HFF-Myc (cell line): Measurements from ENCODE around the gene TNFSF9.
A peak's percentile ranks its signal among the peaks of the same experiment; 100 is the strongest.
"Not testable (repeated sequence)": the region's sequence is repeated elsewhere in the genome, so short reads cannot be mapped to it uniquely, and the experiment has no call there.

Source experiments
- DNase-seq: peaks from one replicate; pipeline ENCODE4 v3.0.0-alpha.2; 2011; ENCODE audit warnings: low read depth; ENCODE audit errors: extremely low read depth
- H3K4me3 ChIP-seq: replicated peaks from 2 replicates; pipeline ENCODE4 v1.5.1; 2011; ENCODE audit warnings: low read depth, mild to moderate bottlenecking, control low read depth, low read length
- TF ChIP-seq, protein P1 (sequence below): IDR thresholded peaks from 2 replicates; pipeline ENCODE4 v1.5.1; 2012; ENCODE audit warnings: mild to moderate bottlenecking, low read depth, low read length, control low read depth; ENCODE audit errors: missing control alignments

TNFSF9 gene

DNA sequence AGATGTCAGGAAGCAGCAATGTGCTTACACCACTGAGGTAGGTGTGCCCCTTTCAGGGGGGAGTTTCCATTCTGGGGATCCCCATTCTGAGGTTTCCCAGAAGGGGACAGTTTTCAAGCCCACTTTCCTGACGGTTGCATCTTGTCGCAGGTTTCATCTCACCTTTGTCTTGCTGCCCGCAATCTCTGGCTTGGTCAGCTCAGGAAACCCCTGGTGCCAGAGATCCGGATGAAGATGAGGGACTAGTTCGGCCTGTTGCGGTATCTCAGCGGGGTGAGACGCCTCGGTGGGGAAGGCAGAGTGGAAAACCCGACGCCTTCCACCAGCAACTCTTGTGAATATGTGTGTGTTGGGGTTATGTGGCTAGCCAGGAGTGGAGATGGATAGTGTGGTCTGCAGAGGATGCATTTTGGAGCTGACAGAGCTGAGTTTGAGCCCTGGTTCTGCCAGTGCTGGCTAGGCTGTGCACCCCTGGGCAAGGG is 13.1 kb downstream of the TNFSF9 start:
- no peak overlapping the region for H3K4me3 ChIP-seq
- DNase-seq, result no peak
- TF ChIP-seq, protein P1, sequence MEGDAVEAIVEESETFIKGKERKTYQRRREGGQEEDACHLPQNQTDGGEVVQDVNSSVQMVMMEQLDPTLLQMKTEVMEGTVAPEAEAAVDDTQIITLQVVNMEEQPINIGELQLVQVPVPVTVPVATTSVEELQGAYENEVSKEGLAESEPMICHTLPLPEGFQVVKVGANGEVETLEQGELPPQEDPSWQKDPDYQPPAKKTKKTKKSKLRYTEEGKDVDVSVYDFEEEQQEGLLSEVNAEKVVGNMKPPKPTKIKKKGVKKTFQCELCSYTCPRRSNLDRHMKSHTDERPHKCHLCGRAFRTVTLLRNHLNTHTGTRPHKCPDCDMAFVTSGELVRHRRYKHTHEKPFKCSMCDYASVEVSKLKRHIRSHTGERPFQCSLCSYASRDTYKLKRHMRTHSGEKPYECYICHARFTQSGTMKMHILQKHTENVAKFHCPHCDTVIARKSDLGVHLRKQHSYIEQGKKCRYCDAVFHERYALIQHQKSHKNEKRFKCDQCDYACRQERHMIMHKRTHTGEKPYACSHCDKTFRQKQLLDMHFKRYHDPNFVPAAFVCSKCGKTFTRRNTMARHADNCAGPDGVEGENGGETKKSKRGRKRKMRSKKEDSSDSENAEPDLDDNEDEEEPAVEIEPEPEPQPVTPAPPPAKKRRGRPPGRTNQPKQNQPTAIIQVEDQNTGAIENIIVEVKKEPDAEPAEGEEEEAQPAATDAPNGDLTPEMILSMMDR, result no peak

DNA sequence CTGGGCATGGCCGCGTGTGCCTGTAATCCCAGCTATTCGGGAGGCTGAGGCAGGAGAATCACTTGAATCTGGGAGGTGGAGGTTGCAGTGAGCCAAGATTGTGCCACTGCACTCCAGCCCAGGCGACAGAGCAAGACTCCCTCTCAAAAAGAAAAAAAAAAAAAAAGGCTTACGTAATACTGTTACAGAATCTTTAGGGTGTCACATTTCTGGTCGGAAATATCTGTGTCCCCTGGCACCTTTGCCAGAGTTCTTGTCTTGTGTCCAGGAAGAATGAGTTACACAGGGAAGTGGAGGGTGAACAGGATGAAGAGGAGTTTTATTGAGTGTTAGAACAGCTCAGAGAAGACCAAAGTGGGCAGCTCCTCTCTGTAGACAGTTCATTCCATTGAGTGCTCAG is 19.9 kb downstream of the TNFSF9 start:
- H3K4me3 ChIP-seq, DNase-seq: not testable (repeated sequence)

DNA sequence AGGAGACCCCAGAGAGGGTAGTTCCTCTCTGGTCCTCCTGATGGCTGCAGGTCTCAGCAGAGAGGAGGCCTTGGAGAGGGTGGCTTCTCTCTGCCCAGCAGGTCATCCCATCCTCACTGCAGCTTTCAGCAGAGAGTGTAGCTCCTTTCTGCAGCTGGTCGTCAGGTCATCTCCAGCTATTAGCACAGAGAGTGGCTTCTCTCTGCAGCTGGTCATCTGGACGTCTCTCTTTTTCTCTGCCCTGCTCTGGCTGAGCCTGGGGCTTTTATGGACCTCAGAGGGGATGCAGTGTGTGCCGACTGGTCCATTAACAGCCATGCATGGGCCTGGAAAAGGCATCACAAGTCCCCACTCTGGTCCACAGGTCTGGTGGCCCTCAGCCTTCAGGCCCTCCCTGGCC is 20.3 kb downstream of the TNFSF9 start:
- no peak for DNase-seq
- TF ChIP-seq, protein P1, result no peak
- no peak overlapping the region for H3K4me3 ChIP-seq

DNA sequence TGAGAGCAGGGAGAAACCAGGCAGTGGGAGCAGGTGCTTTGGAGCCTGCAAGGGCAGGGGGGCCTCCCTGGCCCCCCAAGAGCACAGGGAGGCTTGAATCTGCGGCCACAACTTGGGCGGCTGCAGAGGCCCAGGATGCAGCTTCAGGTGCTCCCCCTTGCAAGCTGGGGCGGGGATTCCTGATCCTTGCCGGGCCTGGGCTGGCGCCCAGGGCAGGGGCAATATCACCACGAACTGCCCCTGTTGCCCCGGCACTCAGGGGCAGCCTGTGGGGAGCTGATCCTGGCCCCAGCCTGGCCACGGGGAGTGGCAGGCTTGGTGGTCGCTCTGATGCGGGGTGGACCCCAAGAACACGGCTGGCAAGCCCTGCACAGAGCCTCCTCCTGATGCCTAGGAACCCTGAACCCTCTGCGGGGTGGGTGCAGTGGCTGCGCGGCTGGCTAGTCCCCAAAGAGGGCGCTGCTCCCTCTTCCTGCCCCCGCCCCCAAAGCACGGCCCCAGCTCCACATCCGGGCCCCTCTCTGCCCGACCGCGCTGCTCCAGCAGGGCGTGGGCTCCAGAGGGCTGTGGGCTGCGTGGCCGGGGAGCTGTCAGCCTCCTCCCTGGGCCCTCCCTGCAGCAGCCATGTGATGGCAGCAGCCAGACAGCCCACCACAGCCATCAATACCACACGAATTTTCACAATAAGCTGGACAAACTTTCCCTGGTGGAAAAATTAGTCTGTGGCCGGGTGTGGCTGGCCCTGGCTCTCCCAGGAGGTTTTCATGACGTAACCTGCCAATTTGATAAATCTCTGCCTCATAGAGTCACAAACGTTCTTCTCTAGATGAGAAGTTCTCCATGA is 21.0 kb downstream of the TNFSF9 start:
- TF ChIP-seq, protein P1, result peak; percentile 16
- H3K4me3 ChIP-seq, result no peak overlapping the region
- DNase-seq, result no peak

DNA sequence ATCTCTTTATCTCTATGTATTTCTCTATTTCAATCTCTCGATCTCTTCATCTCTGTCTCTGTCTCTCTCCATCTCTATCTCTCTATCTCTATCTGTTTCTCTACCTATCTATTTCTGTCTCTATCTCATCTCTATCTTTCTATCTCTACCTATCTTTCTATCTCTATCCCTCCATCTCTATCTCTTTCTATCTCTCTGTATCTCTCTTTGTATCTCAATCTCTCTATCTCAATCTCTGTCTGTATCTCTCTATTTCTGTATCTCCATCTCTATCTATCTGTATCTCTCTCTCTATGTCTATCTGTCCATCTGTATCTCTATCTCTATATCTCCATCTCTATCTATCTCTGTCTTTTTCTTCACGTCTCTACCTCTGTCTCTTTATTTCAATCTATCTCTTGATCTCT is 25.2 kb downstream of the TNFSF9 start:
- H3K4me3 ChIP-seq, result no peak overlapping the region
- TF ChIP-seq, protein P1, result no peak
- no peak for DNase-seq

DNA sequence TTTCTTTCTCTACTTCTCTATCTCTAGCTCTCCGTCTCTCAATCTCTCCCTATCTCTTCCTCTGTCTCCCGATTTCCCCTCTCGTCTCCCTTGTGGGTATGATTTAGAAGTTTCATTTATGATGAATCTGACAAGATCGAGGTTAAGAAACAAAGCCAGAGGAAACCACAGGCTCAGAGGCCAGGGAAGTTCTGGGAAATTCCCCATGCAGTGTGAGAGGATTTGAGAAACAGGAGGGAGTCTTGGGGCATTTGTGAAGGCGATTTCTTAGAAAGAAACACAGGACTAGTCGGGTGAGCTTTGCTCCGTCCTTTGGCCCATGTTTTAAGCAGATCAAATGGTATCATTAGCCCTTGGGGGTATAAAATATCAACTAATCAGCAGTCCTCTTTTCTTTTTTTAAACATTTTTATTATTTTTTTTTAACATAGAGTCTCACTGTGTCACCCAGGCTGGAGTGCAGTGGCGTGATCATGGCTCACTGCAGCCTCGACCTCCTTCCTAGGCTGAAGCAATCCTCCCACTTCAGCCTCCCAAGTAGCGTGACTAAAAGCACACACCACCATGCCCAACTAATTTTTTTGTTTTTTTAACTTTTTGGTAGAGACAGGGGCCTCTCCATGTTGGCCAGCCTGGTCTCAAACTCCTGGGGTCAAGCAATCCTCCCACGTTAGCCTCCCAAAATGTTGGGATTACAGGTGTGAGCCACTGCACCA is 25.8 kb downstream of the TNFSF9 start:
- TF ChIP-seq, protein P1, result no peak
- no peak for DNase-seq
- no peak overlapping the region for H3K4me3 ChIP-seq

DNA sequence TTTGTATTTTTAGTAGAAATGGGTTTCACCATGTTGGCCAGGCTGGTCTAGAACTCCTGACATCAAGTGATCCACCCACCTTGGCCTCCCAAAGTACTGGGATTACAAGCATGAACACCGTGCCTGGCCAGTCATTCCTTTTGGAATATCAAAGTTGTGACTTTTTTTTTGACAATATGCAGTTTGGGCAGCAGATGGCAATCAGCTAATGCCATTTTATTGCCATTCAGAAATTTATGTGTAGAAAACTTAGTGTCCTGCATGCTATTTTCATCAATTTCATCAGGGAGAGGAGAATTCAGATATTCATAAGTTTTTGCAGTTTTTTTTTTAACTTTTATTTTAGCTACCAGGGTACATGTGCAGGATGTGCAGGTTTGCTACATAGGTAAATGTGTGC is 31.6 kb downstream of the TNFSF9 start:
- not testable (repeated sequence) for H3K4me3 ChIP-seq, DNase-seq
